Vagina (tissue), 2 donors: ENCODE results near the gene GLCE.

ENCODE experiments used
- CTCF ChIP-seq, 3 experiments: fragments of 450-650 bp in 2 of 3; fragments of 200-600 bp in 1 of 3; sonication (generic) in 1 of 3; IDR thresholded peaks; one replicate each; pipeline ENCODE4 v1.5.1; 2017 to 2019; ENCODE audit warnings: antibody characterized with exemption in 3 of 3, mild to moderate bottlenecking in 2 of 3, moderate library complexity in 2 of 3
- POLR2AphosphoS5 ChIP-seq, 2 donors: sonication (generic); formaldehyde crosslinking; IDR thresholded peaks; one replicate each; pipeline ENCODE4 v1.9.0; 2017; ENCODE audit warnings: antibody characterized with exemption in 2 of 2, mild to moderate bottlenecking in 2 of 2, low read depth in 1 of 2; ENCODE audit not compliant: insufficient read depth in 1 of 2

DNA sequence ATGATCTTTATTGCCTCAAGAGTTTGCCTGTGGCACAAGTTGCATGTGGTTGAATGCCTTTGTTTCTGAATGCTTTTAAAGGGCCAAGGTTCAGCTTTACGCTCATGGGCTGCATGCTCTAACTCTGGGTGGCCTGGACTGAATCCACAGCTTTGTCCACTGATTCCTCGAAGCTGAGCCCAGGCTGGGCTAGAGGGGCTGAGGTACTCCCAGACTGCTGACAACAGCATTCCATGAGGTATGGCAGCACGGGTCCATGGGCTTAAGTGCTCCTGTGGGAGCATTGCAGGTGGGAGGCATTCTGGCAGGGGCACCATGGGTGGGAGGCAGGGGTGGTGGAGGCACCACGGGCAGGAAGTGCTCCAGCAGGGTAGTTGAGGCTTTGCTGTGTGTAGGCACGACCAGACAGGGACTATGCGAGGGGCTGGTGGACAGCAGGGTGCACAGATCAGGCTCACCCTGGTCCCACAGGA lies 61.6 kb downstream of the GLCE start:
- TF ChIP-seq CTCF (IDR thresholded peaks at IDR 0.05) (no peak), POLR2AphosphoS5 (IDR thresholded peaks at IDR 0.05; ENCODE audit: insufficient read depth in 1 of 2, low read depth in 1 of 2) (no peak)
